ENCODE results near the gene CDH26. TPM values are rescaled to one million over a fixed set of nuclear protein-coding genes. Genes with fewer than 3 reads are reported as not detected.

CDH26 gene
- total and polyA plus RNA-seq, 9 of the 15 experiments (the other 6 are each of a cell fraction or from before 2014, with no cell fraction given) = 0.07 to 0.13 (median 0.10) TPM; not detected in 4

GRCh38 chr20:59939052-59939878 lies 19.0 kb upstream of the CDH26 start (continued):
- TF ChIP-seq RREB1 (CRISPR knock-in tag; IDR thresholded peaks at IDR 0.05) (no peak), ZNF449 (CRISPR knock-in tag; IDR thresholded peaks at IDR 0.05) (no peak), HDAC3 (IDR thresholded peaks at IDR 0.05; ENCODE audit: borderline replicate concordance, partially characterized antibody) (no peak), HCFC1 (IDR thresholded peaks at IDR 0.05; ENCODE audit: low read depth, low read length) (no peak), MCM2 (IDR thresholded peaks at IDR 0.05; ENCODE audit: low read depth) (no peak), NFE2 (IDR thresholded peaks at IDR 0.05; ENCODE audit: low read depth) (no peak), SIX5 (IDR thresholded peaks at IDR 0.05; ENCODE audit: borderline replicate concordance in 1 of 2, insufficient read depth in 1 of 2, low read depth in 1 of 2, low read length in 2 of 2) (no peak), POLR2G (IDR thresholded peaks at IDR 0.05; ENCODE audit: low read depth, low read length) (0 out of 2 replicates have a peak, but pooled peaks have one; percentile 21), ILF3 (IDR thresholded peaks at IDR 0.05; ENCODE audit: borderline replicate concordance) (no peak), ZC3H11A (IDR thresholded peaks at IDR 0.05; ENCODE audit: low read depth, low read length) (no peak), MYBL2 (IDR thresholded peaks at IDR 0.05; ENCODE audit: low read depth) (no peak), MYBL2 (CRISPR knock-in tag; IDR thresholded peaks at IDR 0.05; ENCODE audit: borderline replicate concordance) (no peak), PRPF4 (IDR thresholded peaks at IDR 0.05; ENCODE audit: insufficient read depth, low read depth, low read length, poor library complexity, severe bottlenecking) (peak; percentile 35), FIP1L1 (IDR thresholded peaks at IDR 0.05; ENCODE audit: low read depth, low read length, poor library complexity, severe bottlenecking) (no peak), CREM (IDR thresholded peaks at IDR 0.05; ENCODE audit: low read depth) (no peak)
